Measurements from ENCODE around the gene CLSTN1.

The CLSTN1 gene

DNA sequence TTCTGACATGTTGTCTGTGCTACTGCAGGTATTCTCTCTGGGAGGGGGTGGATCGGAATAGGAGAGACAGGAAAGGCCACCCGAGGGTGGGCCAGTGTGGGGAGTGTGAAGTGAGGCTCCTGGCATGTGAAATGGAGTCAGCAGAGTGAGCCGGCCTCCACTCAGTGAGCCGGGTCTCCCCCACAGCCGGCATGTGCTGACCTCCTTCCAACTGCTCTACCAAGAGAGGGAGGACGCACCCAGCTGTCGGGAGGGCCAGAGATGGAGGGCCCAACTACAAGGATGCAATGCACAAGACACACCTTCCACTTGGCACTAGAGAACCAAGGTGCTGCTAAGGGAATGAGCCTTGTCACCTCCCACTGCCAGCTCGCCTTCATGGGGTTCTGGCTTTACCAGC is 28.2 kb upstream of the CLSTN1 start (continued):
- TF ChIP-seq, protein P1, sequence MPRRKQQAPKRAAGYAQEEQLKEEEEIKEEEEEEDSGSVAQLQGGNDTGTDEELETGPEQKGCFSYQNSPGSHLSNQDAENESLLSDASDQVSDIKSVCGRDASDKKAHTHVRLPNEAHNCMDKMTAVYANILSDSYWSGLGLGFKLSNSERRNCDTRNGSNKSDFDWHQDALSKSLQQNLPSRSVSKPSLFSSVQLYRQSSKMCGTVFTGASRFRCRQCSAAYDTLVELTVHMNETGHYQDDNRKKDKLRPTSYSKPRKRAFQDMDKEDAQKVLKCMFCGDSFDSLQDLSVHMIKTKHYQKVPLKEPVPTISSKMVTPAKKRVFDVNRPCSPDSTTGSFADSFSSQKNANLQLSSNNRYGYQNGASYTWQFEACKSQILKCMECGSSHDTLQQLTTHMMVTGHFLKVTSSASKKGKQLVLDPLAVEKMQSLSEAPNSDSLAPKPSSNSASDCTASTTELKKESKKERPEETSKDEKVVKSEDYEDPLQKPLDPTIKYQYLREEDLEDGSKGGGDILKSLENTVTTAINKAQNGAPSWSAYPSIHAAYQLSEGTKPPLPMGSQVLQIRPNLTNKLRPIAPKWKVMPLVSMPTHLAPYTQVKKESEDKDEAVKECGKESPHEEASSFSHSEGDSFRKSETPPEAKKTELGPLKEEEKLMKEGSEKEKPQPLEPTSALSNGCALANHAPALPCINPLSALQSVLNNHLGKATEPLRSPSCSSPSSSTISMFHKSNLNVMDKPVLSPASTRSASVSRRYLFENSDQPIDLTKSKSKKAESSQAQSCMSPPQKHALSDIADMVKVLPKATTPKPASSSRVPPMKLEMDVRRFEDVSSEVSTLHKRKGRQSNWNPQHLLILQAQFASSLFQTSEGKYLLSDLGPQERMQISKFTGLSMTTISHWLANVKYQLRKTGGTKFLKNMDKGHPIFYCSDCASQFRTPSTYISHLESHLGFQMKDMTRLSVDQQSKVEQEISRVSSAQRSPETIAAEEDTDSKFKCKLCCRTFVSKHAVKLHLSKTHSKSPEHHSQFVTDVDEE (CRISPR knock-in tag; IDR thresholded peaks at IDR 0.05), result no peak
- TF ChIP-seq ZNF8 (CRISPR knock-in tag; IDR thresholded peaks at IDR 0.05) (no peak), ZNF70 (CRISPR knock-in tag; IDR thresholded peaks at IDR 0.05) (no peak), CSDC2 (CRISPR knock-in tag; IDR thresholded peaks at IDR 0.05) (no peak), RARB (CRISPR knock-in tag; IDR thresholded peaks at IDR 0.05) (no peak), TCF4 (CRISPR knock-in tag; IDR thresholded peaks at IDR 0.05; ENCODE audit: borderline replicate concordance) (no peak)
- TF ChIP-seq, protein P2, sequence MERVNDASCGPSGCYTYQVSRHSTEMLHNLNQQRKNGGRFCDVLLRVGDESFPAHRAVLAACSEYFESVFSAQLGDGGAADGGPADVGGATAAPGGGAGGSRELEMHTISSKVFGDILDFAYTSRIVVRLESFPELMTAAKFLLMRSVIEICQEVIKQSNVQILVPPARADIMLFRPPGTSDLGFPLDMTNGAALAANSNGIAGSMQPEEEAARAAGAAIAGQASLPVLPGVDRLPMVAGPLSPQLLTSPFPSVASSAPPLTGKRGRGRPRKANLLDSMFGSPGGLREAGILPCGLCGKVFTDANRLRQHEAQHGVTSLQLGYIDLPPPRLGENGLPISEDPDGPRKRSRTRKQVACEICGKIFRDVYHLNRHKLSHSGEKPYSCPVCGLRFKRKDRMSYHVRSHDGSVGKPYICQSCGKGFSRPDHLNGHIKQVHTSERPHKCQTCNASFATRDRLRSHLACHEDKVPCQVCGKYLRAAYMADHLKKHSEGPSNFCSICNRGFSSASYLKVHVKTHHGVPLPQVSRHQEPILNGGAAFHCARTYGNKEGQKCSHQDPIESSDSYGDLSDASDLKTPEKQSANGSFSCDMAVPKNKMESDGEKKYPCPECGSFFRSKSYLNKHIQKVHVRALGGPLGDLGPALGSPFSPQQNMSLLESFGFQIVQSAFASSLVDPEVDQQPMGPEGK (CRISPR knock-in tag; IDR thresholded peaks at IDR 0.05; ENCODE audit: borderline replicate concordance), result no peak

DNA sequence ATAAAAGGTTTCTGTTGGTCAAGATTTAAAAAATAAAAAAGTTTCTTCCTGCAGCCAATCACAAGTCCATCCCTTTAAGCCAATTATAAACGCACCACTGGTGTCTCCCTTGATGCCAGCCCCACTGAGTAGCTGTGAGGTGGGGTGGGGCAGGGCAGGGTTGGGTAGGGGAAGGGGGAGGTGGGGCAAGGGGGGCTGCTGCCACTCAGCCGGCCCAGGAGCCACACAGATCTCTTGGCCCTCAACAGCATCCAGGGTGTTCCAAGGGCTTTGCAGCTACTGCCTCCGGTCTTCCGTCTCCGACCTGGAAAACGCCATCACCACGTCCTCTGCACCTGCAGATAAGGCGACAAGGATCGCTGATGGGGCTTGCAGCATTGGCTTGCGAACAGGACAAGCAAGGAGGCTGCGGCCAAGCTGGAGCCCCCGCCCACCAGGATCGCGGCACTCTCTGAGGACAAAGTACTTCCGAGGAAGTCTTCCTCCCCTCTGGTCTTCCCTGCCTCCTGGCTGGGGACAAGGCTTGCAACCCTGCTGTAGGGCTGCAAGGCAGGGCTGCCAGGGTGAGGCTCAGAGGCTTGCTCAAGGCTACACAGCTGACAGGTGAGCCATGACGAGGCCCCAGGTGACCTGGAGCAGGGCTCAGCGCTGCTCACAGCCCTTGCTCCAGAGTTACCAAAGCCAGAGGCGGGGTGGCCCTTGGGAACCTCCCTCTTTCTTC is 26.8 kb upstream of the CLSTN1 start:
- no peak for ATAC-seq
- no peak for TF ChIP-seq ZNF8 (CRISPR knock-in tag; IDR thresholded peaks at IDR 0.05)
- TF ChIP-seq, protein P3, sequence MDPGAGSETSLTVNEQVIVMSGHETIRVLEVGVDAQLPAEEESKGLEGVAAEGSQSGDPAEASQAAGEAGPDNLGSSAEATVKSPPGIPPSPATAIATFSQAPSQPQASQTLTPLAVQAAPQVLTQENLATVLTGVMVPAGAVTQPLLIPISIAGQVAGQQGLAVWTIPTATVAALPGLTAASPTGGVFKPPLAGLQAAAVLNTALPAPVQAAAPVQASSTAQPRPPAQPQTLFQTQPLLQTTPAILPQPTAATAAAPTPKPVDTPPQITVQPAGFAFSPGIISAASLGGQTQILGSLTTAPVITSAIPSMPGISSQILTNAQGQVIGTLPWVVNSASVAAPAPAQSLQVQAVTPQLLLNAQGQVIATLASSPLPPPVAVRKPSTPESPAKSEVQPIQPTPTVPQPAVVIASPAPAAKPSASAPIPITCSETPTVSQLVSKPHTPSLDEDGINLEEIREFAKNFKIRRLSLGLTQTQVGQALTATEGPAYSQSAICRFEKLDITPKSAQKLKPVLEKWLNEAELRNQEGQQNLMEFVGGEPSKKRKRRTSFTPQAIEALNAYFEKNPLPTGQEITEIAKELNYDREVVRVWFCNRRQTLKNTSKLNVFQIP (CRISPR knock-in tag; IDR thresholded peaks at IDR 0.05; ENCODE audit: borderline replicate concordance, low read depth), result no peak
- TF ChIP-seq, protein P4, sequence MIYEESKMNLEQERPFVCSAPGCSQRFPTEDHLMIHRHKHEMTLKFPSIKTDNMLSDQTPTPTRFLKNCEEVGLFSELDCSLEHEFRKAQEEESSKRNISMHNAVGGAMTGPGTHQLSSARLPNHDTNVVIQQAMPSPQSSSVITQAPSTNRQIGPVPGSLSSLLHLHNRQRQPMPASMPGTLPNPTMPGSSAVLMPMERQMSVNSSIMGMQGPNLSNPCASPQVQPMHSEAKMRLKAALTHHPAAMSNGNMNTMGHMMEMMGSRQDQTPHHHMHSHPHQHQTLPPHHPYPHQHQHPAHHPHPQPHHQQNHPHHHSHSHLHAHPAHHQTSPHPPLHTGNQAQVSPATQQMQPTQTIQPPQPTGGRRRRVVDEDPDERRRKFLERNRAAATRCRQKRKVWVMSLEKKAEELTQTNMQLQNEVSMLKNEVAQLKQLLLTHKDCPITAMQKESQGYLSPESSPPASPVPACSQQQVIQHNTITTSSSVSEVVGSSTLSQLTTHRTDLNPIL (CRISPR knock-in tag; IDR thresholded peaks at IDR 0.05; ENCODE audit: low read depth), result no peak
- no peak for TF ChIP-seq OSR1 (CRISPR knock-in tag; IDR thresholded peaks at IDR 0.05)
- TF ChIP-seq GLIS3 (CRISPR knock-in tag; IDR thresholded peaks at IDR 0.05), result no peak
- no peak for TF ChIP-seq TCF4 (CRISPR knock-in tag; IDR thresholded peaks at IDR 0.05; ENCODE audit: borderline replicate concordance)
- TF ChIP-seq SNAI2 (CRISPR knock-in tag; IDR thresholded peaks at IDR 0.05), result no peak
- TF ChIP-seq ZFP30 (CRISPR knock-in tag; IDR thresholded peaks at IDR 0.05), result no peak
- no peak for TF ChIP-seq ZC3H10 (CRISPR knock-in tag; IDR thresholded peaks at IDR 0.05)
- TF ChIP-seq, protein P1 (CRISPR knock-in tag; IDR thresholded peaks at IDR 0.05), result no peak
- no peak for TF ChIP-seq ARNTL (CRISPR knock-in tag; IDR thresholded peaks at IDR 0.05; ENCODE audit: borderline replicate concordance, low read depth)
- TF ChIP-seq ZFP3 (CRISPR knock-in tag; IDR thresholded peaks at IDR 0.05), result no peak
- no peak for TF ChIP-seq BACH2 (CRISPR knock-in tag; IDR thresholded peaks at IDR 0.05; ENCODE audit: borderline replicate concordance)
- TF ChIP-seq ISL1 (CRISPR knock-in tag; IDR thresholded peaks at IDR 0.05), result no peak
- no peak for TF ChIP-seq CSDC2 (CRISPR knock-in tag; IDR thresholded peaks at IDR 0.05)
